C4-2B (cell line): ENCODE results near the gene NRARP.

Source experiments
- ZFX ChIP-seq: fragments of 450-650 bp; IDR thresholded peaks from 2 replicates; pipeline ENCODE4 v1.6.1; 2017
- TF ChIP-seq, protein P1 (sequence below): fragments of 450-650 bp; conservative IDR thresholded peaks from 2 replicates; pipeline ENCODE4 v1.5.1; 2017; ENCODE audit warnings: mild to moderate bottlenecking

DNA sequence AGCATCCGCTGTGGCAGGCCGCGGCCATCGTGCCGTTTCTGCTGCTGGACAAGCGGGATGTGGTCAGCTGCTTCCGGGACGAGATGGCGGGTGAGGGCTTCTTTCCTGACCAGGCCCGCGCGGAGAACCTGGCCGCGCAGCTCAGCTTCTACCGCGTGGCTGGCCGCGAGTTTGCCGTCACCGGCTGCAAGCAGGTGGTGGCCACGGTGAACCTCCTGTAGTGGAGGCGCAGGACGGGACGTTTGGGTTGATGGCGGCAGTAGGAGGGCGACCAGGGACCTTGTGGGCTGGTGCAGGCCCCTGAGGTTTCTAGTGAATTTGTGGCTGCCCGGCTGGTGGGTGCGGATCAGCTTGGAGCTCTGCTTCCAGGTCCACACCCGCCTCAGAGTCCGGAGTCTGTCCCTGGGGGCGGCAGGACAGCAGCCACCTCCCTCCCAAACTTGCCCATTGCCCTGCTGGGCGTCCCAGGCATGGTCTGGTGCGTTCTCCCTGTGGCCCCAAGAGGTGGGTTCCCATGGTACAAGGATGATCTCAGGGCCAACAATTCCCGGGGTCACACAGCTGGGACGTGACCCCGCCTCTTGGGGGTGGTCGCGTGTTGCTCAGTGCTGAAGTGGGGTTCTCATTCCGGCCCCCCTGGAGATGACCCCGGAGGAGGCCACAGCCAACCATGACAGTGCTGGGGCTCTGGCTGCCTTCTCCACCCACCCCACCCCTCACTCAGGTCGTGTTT, 22.2 kb downstream of the NRARP start:
- TF ChIP-seq, protein P1, sequence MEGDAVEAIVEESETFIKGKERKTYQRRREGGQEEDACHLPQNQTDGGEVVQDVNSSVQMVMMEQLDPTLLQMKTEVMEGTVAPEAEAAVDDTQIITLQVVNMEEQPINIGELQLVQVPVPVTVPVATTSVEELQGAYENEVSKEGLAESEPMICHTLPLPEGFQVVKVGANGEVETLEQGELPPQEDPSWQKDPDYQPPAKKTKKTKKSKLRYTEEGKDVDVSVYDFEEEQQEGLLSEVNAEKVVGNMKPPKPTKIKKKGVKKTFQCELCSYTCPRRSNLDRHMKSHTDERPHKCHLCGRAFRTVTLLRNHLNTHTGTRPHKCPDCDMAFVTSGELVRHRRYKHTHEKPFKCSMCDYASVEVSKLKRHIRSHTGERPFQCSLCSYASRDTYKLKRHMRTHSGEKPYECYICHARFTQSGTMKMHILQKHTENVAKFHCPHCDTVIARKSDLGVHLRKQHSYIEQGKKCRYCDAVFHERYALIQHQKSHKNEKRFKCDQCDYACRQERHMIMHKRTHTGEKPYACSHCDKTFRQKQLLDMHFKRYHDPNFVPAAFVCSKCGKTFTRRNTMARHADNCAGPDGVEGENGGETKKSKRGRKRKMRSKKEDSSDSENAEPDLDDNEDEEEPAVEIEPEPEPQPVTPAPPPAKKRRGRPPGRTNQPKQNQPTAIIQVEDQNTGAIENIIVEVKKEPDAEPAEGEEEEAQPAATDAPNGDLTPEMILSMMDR, result no peak
- TF ChIP-seq ZFX, result no peak
